GM18868 (cell line): Measurements from ENCODE around the gene TLL1.

Experiments
- ATAC-seq: cut with Tn5 transposase; IDR thresholded peaks from one replicate; pipeline ENCODE4 v1.9.1; 2021; ENCODE audit warnings: mild to moderate bottlenecking, moderate library complexity; ENCODE audit not compliant: unreplicated experiment

TLL1 gene

DNA sequence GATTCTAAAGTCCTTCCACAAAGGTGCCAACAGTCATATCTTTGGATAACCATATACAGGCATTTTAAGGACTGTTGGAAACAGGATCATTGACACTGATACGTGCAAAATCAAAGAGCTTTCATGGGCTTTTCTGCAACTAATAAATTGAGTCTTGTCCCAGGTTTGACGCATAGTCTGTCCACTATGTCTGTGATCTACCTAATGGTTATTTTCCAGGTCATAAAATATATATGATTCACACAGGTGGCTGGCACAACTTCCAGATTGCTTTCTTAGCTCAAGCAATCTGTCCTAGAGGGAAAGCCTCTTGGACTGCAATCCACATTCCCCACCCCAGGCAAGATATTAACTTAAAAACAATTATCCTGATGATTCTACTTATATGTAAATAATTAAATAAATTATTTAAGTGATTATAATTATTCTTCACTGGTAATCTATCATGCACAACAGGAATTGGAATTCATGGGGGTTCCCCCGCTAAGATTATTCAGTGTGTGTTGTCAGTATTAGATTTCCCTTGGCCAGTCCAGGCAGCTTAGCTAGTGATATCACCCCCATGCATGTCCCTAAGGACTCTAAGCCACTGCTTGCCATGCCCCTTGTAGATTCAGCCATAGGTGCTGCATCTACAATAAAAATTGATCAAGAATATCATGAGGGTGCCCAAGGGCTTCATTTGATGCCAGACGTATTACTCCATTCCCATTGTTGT is 97.8 kb downstream of the TLL1 start:
- no peak for ATAC-seq

DNA sequence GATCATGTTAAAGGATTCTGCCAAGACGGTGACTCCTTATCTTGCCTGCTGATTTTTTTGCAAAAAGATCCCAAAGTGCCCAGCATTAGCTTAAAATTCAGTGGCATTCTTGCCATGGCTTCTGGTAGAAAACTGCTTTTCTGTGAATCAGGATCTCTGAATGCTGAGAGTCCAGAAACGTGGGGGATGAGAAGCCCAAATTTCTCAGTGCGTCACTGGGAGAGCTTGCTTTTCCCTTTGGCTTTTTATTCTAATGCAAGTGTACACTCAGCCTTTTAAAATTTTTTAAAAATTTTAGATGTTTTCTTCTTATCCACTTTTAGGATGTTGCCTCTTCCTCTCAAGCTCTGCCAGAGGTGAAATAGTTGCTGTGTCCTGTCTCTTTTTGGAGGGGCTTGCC is 98.4 kb downstream of the TLL1 start:
- no peak for ATAC-seq

DNA sequence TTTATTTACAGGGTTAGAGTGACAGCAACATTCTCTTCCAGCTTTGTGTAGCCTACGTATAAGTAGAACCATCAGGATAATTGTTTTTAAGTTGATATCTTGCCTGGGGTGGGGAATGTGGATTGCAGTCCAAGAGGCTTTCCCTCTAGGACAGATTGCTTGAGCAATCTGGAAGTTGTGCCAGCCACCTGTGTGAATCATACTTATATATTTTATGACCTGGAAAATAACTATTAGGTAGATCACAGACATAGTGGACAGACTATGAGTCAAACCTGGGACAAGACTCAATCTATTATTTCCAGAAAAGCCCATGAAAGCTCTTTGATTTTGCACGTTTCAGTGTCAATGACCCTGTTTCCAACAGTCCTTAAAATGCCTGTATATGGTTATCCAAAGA is 98.9 kb downstream of the TLL1 start:
- no peak for ATAC-seq

DNA sequence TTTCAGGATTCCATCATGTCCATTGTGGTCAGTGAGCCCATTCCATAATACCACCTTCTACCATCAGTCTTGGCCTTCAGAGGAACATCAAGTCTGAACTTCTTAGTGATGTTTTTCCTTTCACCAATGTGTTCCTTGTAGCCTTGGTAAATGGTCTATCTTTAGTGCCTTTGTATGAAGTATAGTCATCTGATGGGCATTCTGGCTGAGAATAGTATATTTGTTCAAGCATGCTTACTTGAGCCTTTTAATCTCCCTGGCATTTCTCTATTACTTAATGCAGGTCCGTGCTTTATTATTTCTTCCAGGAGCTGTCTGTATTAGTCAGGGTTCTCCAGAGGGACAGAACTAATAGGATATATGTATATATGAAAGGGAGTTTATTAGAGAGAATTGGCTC is 99.7 kb downstream of the TLL1 start:
- no peak for ATAC-seq

DNA sequence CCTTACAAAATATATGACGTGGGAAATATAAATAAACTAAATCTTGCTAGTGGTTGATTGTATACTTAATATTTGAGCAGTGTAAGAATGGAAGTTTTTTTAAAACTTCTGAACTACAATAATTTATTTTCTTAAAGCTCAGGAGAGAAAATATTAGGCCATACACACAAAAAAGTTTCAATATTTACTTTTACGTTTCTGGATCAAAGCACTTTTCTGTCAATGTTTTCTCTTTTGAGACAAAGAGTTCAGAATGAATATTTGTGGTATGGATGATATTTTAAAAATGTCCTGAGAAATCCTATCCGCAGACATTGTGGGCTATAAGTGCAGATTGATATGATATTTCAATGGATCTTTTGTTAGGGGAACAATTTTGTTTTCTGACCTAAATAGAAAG is 109.9 kb downstream of the TLL1 start:
- ATAC-seq = no peak

DNA sequence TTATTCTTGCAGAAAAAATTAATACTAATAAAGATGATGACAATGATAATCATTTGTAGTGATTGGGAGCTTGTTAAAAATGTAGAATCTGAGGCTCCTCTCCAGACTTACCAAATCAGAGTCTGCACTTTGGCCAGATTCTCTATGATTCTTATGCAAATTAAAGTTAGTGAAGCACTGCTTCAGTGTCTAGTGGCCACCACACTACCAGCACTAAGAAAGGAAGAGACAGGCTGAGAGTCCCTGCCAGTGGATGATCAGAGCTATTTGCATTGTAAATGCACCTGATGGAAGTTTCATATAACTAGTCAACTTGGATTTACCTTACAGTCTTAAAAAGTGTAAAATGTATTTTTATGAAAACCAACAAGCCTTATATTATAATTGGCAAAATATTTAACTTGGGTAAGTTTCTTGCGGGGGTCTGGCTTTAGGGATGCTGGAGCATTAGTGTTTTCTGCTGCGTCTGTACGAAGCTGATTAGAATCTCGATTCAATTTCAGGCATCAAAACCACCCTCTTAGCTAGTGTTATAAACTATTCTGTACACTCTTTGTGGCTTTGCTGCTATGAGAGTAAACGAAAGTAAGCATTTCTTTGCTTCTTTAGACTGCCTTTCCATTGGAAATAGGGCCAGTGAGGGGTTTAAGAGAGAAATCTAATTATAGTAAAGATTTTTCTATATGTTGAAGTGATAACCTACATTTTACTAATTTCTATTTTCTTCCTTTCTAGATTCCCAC is 114.1 kb downstream of the TLL1 start:
- no peak for ATAC-seq

DNA sequence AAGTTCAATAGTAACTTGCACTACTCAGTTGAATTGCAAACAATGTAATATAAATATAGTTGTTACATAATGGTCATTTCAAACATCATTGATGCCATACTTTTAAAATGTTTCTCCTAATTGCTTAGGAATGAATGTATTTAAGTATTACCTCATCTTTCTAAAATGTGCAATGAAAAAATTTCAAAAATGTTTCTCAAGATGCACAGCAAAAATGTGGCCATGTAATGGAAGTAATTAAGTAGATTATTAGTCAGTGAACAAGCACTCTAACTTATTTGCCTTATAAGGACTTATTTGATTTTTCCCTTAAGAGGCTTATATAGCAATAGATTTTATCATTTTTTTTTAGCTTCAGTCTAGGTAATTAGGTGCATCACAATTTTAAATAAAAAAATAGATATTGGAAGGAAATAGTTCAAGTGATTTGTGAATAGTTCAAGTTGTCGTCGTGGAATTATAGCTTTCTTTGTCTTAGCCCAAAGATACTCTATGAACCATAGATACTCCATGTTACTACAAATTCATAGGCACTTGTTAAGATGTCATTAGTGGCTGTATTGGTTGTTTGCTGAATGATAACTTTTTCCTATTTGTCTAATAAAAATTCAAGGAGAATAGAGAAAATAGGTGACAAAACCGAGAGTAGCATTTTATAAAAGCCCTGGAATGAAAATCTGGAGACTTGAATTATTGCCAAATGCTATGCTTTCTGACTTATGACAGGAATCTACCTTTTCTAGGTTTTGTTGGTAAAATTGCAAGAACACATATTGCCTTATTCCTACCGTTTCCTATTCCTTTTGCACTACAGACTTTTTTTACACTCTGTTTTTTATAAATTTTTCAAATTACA is 118.5 kb downstream of the TLL1 start:
- no peak for ATAC-seq

DNA sequence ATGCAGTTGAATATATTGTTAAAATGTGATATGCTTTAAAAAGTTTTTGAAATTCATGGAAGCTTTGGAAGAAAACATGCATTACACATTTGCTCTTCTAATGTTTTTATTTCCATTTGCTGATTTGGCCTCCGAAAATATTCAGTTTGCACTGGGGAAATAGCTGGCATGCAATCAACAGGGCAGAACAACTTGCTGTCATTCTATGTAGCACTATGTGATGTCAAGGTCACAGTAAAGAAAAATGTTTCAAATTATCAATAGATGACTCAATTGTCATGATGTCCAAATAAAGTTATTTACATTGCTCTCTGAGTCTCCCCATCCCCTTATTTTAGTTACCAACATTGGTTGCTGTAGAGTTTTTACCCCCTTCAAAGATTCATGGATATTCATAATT is 119.2 kb downstream of the TLL1 start:
- no peak for ATAC-seq

DNA sequence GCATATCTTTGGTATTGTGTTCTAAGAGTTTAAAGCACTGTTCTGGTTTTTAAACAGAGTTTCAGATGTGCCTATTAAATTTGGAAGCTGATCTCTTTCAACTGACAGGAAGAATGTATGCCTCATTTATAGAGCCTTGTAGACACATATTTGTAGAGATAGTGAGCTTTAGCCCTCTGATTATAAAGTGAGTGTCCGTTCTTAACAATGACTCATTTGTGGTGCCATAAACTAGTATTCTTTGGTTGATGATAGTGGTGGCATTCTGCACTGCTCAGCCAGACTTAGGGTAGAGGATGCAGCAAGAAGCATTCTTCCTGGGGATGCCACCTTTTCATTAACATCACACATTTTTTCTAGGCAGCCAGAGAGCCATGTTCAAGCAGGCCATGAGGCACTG is 121.7 kb downstream of the TLL1 start:
- no peak for ATAC-seq

DNA sequence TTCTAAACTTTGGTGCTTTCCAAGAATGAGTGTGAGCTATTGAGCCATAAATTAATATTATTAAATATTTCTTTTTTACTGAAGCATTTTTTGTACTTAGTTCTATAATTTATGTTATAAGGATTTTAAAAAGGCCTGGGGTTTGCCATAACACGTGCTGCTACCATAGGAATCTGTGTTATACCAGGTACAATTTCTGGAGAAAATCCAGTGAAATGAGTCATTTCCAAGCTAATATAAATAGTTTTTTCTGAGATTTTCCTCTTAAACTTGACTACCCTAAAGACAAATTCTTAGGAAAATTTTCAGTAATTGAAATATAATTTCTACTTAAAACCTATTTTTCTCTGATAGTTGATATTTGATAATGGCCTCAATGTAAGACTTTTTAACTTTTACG is 130.8 kb downstream of the TLL1 start:
- ATAC-seq = no peak

DNA sequence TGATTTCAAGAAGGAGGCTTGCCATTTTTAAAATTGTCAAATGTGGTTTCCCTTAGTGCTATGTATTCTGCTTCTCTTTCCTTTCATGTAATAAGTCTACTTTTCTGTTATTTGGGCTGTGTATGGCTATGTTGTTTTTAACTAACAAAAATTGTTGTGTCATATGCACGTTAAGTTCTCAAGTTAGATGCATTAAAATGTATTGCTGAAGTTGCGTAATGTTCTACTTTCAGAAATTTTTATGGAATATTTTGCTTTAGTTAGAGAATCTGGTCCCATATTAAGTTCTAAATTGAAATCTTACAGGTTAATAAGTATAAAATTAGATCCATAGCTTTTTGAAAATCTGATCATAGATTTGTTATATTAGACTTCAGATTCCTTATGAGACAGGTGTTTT is 133.2 kb downstream of the TLL1 start:
- ATAC-seq = no peak

DNA sequence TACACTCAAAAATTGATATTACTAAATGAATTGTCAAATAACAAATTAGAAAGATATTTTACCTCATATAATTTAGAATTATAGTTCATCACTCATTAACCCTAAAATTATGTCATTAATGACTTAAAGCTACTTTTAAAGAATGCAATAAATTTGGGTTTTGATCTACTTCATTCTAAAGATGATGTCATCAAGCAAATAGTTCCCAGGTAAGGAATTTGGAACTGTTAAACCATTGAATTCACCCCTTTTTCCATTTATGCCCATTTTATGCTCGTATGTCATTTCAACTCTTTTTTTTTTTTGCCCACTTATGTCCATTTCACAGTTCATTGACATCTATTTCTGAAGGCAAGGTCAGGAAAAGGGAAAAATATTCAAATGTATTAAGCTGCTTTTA is 135.5 kb downstream of the TLL1 start:
- ATAC-seq = no peak

DNA sequence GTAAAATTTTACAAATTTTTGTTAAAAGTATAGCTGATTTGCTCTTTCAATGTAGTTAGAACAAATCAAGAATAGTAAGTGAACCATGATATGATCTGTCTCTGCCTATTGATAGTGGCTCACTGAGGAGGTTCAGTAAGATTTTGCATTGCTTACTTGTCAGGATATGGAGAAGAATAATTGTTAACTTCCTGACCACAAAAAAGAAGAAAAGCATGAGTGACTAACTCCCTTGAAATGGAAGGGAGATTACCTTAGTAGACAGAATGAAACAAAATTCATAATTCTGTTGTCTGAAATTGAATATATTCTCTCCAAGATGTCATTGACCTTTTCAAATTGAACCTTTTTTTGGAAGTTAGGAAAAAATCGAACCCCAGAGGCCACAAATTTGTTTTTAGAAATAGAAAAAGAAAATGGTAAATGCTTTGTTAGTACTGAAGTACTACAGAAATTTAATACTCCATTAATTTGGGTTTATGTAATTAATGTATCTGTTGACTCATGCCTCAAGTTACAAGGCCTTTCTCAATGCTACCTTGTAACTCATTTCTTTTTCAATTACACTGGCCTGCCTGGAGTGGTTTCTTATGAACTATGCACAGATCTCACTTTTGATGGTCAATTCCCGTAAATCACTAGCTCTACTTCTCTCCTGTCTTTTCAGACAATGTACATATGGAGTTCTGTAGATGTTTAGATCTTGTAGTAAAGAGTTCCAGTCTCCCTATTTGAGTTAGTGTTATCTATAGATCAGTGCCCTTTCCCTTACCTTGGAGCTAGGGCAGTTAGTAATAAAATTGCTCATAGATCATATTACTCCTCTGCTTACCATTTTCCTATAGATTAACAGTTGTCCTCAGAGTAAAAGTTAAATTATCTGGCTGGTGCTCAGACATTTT is 139.3 kb downstream of the TLL1 start:
- no peak for ATAC-seq

DNA sequence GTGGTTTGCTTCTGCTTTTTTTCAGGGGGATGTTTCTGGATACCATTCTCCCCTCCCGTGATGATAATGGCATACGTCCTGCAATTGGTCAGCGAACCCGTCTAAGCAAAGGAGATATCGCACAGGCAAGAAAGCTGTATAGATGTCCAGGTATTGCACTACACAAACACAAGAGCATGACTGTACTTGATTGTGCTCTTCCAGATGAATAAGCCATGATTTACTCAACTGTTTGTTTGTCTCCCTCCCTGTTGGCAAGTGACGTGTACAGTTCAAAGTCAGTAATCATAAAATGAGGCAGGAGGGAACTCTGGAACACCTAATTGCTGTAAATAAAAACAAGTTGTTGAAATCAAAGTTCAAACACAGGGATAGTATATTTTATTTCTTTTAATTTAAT is 141.4 kb downstream of the TLL1 start:
- no peak for ATAC-seq

DNA sequence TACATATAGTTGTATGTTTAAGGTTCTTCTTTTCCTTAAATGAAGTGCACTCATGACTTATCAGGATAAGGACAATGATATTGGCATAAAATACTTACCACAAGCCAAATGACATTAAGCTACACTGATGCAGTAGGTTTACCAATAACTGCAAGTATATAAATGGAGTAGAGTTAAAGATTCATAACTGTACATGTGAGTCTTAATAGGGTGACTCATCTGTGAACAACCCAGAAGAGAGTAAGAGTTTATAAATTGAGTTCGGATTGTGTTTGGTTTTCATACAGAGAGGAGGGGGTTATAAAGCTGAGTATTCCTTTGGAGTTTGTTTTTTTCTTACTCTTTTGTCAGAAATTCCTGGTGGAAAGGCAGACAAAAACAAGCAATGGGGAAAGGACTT is 144.8 kb downstream of the TLL1 start:
- no peak for ATAC-seq

DNA sequence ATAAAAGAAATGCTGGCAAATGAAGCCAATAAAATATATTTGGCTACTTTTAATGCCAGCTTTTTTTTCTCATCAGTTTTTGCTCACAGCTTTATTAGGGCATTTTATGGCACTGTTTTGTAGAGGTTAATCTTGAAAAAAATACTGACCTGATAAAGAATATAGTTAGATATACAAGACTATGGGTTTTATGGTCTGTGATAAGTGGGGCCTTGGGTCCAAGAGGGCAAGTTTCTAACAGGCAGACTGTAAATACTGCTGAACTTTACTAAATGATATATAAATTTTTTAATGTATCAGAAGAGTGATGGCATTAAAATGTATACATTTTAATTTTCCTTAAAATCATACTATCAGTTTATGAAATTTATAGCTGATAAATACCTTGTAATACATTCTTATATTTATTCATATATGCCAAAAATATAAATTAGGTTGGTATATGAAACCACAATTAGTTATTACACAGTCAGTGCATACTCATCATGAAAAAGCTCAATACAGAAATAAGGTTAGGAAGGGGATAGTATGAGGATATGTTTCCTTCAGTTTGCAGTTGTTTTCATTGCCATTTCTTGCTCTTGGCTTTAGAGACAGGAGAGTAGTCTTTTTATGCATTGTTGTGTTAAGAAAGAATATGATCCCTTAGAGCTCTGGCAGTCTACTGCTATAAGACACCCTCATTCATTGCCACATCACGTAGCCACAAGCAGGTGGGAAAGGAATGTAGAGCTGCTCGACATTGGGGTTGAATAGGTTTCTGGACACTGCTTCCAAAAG is 146.6 kb downstream of the TLL1 start:
- ATAC-seq = no peak

DNA sequence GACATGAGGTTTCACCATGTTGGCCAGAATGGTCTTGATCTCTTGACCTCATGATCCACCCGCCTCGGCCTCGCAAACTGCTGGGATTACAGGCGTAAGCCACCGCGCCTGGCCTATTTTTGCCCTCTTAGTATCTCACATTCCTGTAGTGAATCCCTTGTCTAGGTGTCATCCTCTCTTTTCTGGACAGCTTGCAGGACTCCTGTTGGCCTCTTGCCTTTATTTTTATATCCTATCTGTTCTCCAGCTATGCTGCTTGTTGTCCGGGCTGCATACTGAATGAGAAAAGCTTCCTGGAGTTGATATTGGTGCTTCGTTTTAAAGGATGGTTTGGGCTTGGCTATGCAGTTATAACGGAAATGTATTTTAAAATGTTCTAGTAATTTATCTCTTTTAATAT is 148.6 kb downstream of the TLL1 start:
- ATAC-seq = no peak

DNA sequence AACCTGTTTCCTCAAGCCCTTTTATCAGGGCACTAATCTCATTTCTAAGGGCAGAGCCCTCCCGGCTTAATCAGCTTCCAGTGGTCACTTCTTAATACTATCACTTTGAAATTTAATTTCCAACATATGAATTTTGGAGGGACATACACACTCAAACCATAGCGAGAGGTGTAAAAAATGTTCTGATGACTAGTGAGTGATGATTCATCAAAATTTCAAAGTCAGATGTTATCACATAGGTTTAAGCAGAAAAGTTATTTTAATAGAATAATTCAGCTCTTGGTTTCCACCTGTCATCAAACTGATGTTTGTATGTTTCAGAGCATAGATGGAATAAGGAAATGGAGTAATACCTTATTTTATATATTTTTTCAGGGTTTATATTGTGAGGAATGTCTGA is 161.9 kb downstream of the TLL1 start:
- ATAC-seq = no peak

DNA sequence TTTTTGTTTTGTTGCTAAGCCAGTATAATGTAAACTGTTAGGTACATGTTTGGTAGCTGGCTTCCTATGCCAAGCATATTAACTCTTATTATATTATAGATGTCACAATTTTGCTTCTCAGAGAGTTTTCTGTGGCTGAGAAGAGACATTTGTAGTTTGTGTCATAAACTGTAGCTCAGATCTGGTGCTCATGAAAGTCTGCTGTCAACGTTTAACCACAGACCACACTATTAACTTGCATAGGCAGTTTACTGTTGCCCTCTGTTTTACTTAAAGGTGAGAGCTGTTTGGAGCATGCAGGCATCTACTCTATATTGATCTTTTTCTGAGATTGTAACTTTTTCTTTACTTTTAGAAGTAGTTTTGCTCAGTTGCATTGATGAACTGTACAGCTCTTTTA is 166.8 kb downstream of the TLL1 start:
- no peak for ATAC-seq

DNA sequence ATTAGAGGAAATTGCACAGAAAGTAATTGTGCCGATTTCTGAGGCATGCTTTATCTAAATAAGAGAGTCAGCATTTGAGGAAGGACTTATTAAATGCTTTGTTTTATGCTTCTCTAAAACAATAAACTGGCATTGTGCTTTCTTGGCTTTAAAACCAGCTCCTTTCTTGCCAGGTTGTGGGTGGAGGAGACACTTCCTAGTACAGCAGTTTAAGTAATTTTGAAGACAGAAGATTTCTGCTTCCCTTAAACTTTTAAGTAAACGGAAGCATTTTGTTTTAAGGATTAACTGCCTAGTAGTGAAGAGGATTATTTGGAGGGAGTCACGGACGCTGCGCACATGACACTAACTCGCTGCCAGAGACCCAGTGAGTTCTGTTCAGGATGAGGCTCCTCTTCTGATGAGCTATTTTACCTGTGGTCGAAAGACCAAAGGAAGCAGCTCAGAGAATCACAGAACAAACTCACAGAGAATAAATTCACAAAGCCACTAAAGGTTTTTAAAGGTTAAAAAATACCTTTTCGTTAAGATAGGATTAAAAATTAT is 169.5 kb downstream of the TLL1 start:
- no peak for ATAC-seq
